Measurements from ENCODE around the gene ARHGAP25. TPM values are rescaled to one million over a fixed set of nuclear protein-coding genes. Genes with fewer than 3 reads are reported as not detected.

Gene ARHGAP25
- total RNA-seq, 4 donors from 2014 or later, result 4.0 to 11.7 (median 6.9) TPM

- H3K27ac ChIP-seq, result peak overlapping the region in 1 of 3 donors; percentile 1
- intact Hi-C loops (cut with DNase I), result no loop called here
- DNase-seq, result no peak
Observed at GRCh38 chr2:68755071-68755470, 20.5 kb downstream of the ARHGAP25 start.

GRCh38 chr2:68756178-68756577 lies 21.6 kb downstream of the ARHGAP25 start:
- no peak for DNase-seq
- intact Hi-C loops (cut with DNase I), result no loop called here

More at GRCh38 chr2:68755071-68755470, 20.5 kb downstream of the ARHGAP25 start:
- H3K4me1 ChIP-seq, result peaks cover 9 to 13% of the 10 kb centered on the region in 2 donors
- H3K9me3 ChIP-seq, result no peaks in the 10 kb centered on the region
- H3K27me3 ChIP-seq, result no peaks in the 10 kb centered on the region
- no peak overlapping the region for H3K4me3 ChIP-seq (replicated peaks in 1 of 3)
- no peak for TF ChIP-seq CTCF (IDR thresholded peaks at IDR 0.05)
- H3K36me3 ChIP-seq, result no peaks in the 10 kb centered on the region

GRCh38 chr2:68757081-68757480 lies 22.5 kb downstream of the ARHGAP25 start:
- no peak overlapping the region for H3K4me3 ChIP-seq (replicated peaks in 1 of 3)
- H3K9me3 ChIP-seq, result no peaks in the 10 kb centered on the region
- H3K36me3 ChIP-seq, result no peaks in the 10 kb centered on the region
- no peak for DNase-seq
- peaks cover 9 to 13% of the 10 kb centered on the region in 2 donors for H3K4me1 ChIP-seq
- H3K27me3 ChIP-seq, result no peaks in the 10 kb centered on the region
- TF ChIP-seq CTCF (IDR thresholded peaks at IDR 0.05) (no peak), POLR2A (IDR thresholded peaks at IDR 0.05) (no peak)
- no peak overlapping the region for H3K27ac ChIP-seq
- WGBS, 2 donors, result 70 to 97% methylated on average over 2 of the region's 2 CpGs
- intact Hi-C loops (cut with DNase I), result no loop called here

More at GRCh38 chr2:68756178-68756577, 21.6 kb downstream of the ARHGAP25 start:
- H3K4me1 ChIP-seq, result peaks cover 9 to 13% of the 10 kb centered on the region in 2 donors
- H3K36me3 ChIP-seq, result no peaks in the 10 kb centered on the region
- no peaks in the 10 kb centered on the region for H3K27me3 ChIP-seq
- no peaks in the 10 kb centered on the region for H3K9me3 ChIP-seq
- H3K4me3 ChIP-seq (replicated peaks in 1 of 3), result no peak overlapping the region
- H3K27ac ChIP-seq, result no peak overlapping the region
- TF ChIP-seq POLR2A (IDR thresholded peaks at IDR 0.05), result no peak
- TF ChIP-seq CTCF (IDR thresholded peaks at IDR 0.05), result no peak
- 68 to 75% methylated on average over 2 of the region's 2 CpGs for WGBS, 2 donors

- Histone ChIP-seq H3K9me3 (no peaks in the 10 kb centered on the region), H3K36me3 (no peaks in the 10 kb centered on the region), H3K4me3 (replicated peaks in 1 of 3) (no peak overlapping the region), H3K4me1 (peaks cover 17 to 33% of the 10 kb centered on the region in 2 donors), H3K27me3 (no peaks in the 10 kb centered on the region), H3K27ac (peak overlapping the region in 2 of 3 donors; percentile 5 to 13)
- TF ChIP-seq CTCF (IDR thresholded peaks at IDR 0.05), result no peak
- TF ChIP-seq POLR2A (IDR thresholded peaks at IDR 0.05), result no peak
- DNase-seq, result no peak
- 88 to 92% methylated on average over 2 of the region's 2 CpGs for WGBS, 2 donors
- intact Hi-C loops (cut with DNase I), result no loop called here
Observed at GRCh38 chr2:68762100-68762499, 27.5 kb downstream of the ARHGAP25 start.

GRCh38 chr2:68762665-68763064 lies 28.1 kb downstream of the ARHGAP25 start:
- H3K4me3 ChIP-seq (replicated peaks in 1 of 3), result no peak overlapping the region
- peak overlapping the region in 2 of 3 donors; percentile 5 to 13 for H3K27ac ChIP-seq
- H3K9me3 ChIP-seq, result no peaks in the 10 kb centered on the region
- no peaks in the 10 kb centered on the region for H3K27me3 ChIP-seq
- intact Hi-C loops (cut with DNase I), result no loop called here
- no peaks in the 10 kb centered on the region for H3K36me3 ChIP-seq
- DNase-seq, result no peak
- TF ChIP-seq POLR2A (IDR thresholded peaks at IDR 0.05), result no peak
- no peak for TF ChIP-seq CTCF (IDR thresholded peaks at IDR 0.05)
- peaks cover 22 to 39% of the 10 kb centered on the region in 2 donors for H3K4me1 ChIP-seq

Data from thyroid gland (tissue), 4 donors.